SH-SY5Y (cell line): ENCODE results near the gene DHX30.

Source experiments
- GATA2 ChIP-seq: IDR thresholded peaks from 2 replicates; pipeline ENCODE4 v1.6.1; 2011; ENCODE audit warnings: mild to moderate bottlenecking, low read depth, low read length
- GATA3 ChIP-seq: IDR thresholded peaks from 2 replicates; pipeline ENCODE4 v1.6.1; 2011; ENCODE audit warnings: low read depth, mild to moderate bottlenecking, low read length, moderate library complexity

GRCh38 chr3:47848599-47849117 is 45.7 kb downstream of the DHX30 start:
- no peak for TF ChIP-seq GATA2
- no peak for TF ChIP-seq GATA3
